AG08395 (cell line): ENCODE measurements around the gene UPB1.
A peak's percentile ranks its signal among the peaks of the same experiment; 100 is the strongest.
"Not testable (repeated sequence)": the region's sequence is repeated elsewhere in the genome, so short reads cannot be mapped to it uniquely, and the experiment has no call there.

ENCODE experiments used
- DNase-seq: peaks from one replicate; pipeline ENCODE4 v3.0.0; 2012; ENCODE audit warnings: mixed read lengths, low spot score

UPB1 gene

DNA sequence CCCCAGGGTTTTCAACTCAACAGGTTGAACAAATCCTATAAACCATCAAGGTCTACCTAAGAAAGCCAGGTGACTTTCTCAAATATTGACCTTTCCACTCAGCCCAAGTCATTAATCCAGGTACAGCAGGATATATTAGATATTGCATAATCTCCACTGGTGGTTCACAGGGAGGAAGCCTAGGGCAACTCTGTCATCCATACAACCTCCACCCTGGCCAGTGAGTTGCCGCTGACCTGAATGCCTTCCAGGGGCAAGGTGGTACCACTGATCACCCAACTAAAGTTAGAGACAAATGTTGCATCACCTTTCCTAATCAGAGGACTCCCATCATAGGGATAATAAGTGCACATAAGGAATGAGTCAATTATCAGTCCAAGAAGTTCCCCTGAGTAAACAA is 36.9 kb downstream of the UPB1 start:
- no peak for DNase-seq

- DNase-seq = no peak
Observed at GRCh38 chr22:24535348-24535747, 40.2 kb downstream of the UPB1 start.

DNA sequence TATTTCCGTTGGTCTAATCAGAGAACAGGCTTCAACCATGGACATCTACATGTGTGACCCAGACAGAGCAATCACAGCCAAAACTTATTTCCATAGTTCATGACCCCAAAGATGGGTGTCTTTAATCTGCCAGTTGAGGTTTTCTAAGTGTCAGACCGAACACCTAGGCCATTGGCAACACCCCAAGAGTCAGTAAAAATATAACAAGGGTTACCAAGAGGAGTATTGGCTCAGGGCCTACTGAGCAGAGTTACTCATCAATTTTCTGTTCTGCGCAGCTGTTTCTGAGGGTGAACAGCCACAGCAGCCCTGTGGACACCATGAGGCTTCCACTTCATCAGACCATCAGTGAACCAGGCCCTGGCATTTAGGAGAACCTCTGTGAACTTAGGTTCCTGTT is 41.0 kb downstream of the UPB1 start:
- DNase-seq = no peak

GRCh38 chr22:24540470-24540869 is 45.3 kb downstream of the UPB1 start:
- DNase-seq = no peak

- DNase-seq = no peak
Observed at GRCh38 chr22:24541681-24542515, 46.8 kb downstream of the UPB1 start.

DNA sequence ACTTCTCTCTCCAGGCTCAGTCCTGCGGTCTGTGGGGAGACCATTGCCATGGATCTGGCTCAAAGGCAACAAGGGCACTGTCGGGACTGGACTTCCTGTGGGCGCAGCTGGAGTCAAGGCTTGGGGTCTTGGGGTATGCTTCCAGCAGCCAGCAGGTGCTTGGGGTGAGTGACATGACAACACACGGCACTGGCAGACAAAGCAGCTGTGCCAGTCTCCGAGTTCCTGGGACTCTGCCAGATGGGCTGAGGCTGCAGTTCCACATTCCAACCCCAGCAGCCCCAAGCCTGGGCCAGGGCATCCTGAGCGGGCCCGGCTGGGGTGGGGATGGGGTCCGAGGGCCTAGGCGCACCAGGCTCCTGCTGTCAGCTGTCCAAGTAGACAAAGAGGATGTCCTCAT is 47.5 kb downstream of the UPB1 start:
- DNase-seq = no peak

DNA sequence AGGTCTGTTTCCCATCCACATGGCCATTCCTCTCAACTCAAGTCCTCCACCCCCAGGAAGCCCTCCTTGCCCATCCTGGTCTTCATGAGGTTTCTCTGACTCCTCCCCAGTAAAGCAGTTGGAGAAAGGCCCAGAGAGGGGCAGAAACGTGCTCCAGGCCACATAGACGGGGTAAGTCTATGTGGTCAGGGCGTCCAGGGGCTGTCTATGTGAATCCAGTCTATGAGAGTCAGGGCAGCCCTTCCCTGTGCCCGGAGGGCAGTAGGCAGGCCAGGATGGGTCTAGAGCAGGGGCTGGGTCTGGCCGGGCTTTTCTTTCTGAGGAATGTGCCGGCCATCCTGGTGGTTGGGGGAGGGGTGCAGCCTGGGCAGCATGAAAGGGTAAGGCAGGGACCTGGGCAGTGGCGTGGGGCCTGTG is 48.1 kb downstream of the UPB1 start:
- DNase-seq = no peak

DNA sequence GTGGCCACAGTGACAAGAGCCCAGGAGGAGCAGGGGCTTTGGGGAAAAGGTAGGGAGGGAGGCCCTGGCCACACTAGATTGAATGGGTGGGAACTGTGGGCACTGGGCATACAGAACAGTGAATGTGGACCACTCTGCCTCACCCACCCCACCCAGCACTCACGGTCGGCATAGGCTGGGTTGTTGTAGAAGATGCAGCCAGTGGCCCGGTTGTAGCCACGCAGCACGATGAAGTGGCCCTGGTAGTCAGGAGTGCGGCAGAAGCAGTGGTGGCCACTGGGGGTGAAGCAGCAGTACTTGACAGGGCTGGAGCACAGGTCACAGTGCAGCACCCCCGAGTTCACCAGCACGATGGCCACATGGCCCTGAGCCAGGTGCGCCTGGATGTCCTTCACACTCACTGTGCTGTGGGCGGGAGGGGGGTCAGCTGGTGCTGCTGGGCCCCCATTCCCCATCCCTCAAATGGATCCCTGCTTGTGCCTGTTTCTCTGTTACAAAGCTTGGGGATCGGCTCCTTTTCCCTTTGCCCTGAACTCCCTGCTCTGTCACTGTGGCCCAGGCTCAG is 48.6 kb downstream of the UPB1 start:
- no peak for DNase-seq

DNA sequence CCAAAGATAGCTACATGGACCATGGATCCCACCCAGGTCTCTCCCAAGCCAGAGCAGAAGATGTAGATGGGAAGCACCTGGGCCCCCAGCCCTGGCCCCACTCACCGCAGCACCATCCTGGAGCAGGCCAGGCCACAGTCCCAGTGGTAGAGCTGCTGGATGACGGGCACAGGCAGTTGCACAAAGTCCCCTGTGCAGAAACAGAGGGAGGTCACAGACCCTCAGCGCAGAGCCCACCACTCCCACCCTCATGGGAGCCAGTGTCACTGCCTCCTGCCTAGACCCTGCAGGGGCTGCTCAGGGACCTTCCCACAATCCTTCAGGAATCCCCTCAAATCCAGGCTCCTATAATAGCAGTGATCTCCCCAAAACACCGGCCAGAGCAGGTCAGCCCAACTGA is 53.7 kb downstream of the UPB1 start:
- no peak for DNase-seq

DNA sequence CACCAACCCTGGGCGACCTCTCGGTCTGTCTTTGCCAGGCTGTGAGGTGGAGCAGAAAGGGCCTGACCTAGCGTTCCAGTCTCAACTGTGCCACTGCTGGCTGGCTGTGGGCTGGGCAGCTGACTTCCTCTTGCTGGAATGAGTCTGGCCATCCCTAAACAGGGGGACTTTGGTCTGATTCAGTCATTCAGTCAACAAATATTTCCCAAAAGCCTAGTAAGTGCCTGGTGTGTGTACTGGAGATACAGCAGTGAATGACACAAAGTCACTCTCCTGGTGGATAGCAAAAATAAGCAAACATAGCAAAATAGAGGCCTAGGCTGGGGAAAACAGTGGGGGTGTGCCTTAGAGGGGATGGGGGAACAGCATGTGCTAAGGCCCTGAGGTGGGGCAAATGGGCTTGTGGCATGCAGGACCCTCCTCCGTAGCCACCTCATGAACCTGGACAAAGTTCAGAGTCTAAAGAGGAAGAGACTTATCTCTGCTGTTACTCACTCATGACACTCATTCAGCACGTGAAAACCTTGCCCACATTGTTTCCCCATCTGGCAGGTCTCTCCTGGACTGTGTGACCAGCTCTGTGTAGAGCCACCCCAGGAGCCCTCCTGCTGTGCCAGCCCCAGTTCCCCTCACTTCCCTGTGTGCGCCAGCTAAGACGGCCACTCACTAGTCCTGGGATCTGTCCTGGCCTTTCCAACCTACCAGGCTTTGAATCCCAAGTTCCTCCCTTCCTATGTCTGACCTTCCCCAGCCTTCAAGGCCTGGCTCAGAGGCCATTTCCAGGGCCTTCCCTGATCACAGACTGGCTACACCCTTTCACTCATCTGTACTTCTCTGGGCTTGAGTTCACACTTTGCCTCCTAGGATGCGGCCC is 55.1 kb downstream of the UPB1 start:
- DNase-seq = no peak

DNA sequence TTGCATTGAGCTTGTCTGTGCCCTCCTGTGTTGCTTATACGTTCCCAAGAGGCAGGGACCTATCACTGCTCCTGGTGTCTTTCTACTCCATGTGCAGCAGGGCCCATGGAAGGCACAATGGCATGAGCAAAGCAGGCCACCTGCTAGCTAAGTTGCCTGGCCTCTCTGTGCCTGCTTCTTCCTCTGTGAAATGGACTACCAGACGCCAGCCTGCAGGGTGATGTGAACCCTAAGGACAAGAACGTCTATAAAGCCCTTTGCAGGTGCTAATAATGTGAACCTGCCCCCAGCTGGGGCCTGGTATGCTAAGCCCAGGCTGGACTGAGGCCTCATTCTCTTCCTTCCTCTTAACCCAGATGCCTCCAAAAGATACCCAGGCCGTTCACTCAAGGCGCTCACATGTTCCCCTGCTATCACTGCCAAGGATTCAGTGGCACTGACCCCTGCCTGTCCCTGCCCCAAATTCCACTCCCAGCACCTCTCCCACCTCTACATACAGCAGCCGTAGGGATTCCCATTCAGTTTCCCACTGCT is 55.8 kb downstream of the UPB1 start:
- DNase-seq = no peak

DNA sequence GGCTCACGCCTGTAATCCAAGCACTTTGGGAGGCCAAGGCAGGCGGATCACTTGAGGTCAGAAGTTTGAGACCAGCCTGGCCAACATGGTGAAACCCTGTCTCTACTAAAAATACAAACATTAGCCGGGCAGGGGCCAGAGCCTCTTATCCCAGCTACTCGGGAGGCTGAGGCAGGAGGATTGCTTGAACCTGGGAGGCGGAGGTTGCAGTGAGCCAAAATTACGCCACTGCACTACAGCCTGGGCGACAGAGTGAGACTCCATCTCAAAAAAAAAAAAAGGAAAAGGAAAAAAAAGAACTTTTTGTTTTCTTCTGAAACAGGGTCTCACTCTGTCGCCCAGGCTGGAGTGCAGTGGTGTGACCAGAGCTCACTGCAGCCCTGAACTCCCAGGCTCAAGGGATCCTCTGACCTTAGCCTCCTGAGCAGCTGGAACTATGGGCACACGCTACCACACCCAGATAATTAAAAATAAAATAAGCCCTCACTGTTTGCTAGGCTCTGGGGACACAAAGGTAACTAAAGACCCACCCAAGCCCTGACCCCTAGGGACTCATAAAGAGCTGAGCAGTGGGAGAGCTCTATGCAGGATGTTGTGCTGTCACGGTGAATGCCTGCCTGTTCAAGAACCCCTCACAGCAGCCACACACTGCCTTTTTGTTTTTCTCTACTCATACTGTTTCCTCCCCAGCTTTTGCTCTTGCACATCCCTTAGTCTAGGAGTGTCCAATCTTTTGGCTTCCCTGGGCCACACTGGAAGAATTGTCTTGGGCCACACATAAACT is 57.6 kb downstream of the UPB1 start:
- not testable (repeated sequence) for DNase-seq

DNA sequence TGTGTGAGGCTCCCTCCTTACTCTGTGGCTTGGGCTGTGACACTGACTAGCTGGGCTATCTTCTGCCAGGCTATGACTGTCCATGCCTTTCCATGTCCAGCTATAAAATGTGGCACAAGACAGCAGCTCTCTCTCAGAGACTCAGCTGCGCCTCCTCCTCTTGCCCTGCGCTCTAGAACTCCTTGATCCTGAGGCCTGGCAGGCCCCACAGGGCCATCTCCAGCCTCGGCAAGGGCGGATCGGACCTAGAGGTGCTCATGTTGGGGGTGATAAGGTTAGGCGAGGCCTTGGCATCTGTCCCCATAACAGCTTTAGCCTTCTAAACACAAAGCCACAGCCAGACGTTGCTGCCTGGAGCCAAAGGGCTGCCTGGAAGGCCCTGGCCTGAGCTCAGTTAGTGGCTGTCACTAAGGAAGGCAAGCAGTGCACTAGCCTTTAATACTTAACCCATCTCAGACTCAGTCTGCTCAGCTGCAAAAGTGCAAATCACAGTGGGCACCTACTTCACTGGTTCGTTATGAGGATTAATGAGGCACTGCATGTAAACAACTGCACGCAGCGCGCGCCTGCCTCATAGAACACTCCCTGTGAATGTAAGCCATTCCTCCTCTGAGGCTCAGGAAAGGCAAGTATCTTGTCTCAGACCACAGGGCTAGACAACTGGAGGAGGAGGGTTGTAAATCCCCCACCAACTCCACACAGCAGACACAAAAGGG is 58.6 kb downstream of the UPB1 start:
- no peak for DNase-seq

DNA sequence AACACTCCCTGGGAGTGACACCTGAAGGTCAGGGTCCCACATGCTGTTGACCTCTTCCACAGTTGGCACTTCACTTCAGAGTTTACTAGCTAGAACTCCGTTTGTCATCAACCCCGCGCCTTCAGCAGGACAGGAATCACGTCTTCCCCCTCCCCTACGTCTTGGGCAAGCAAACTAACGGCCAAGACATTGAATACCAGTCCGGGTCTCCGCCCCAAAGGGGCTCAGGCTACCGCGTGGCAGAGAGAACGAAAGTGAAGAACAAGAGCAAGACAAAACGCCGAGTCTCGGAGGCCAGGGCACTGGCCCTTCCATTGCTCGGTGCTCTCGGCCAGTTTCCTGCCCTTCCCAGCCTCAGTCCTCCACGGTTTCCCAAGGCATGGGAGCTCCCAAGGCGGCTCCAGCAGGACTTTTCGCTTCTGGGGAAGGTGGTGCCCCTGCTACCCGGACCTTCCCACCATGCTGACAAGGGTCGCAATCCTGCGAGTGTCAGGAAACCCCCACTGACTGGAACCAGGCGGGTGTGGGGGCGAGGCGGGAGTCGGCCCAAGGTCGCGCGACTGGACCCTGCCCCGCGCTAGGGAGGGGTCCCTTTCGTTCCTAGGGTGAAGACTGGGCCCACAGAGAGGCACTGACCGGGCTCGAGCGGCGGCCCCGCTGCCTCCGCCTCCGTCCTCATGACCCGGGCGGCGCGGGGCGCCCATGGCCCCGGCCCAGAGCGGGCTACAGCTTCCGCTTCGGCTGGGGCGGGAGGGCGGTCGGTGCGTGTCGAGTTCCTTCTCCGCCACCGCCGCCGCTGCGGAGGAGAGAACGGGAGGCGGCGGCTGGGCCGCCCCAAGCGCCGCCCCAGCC is 59.4 kb downstream of the UPB1 start, which contains the start of gene GUCD1:
TSS of gene GUCD1 (minus strand) at position 826 of the 852 bp plus-strand sequence. CDS start at position 679, 147 bp downstream.
- DNase-seq = peak; percentile 25

DNA sequence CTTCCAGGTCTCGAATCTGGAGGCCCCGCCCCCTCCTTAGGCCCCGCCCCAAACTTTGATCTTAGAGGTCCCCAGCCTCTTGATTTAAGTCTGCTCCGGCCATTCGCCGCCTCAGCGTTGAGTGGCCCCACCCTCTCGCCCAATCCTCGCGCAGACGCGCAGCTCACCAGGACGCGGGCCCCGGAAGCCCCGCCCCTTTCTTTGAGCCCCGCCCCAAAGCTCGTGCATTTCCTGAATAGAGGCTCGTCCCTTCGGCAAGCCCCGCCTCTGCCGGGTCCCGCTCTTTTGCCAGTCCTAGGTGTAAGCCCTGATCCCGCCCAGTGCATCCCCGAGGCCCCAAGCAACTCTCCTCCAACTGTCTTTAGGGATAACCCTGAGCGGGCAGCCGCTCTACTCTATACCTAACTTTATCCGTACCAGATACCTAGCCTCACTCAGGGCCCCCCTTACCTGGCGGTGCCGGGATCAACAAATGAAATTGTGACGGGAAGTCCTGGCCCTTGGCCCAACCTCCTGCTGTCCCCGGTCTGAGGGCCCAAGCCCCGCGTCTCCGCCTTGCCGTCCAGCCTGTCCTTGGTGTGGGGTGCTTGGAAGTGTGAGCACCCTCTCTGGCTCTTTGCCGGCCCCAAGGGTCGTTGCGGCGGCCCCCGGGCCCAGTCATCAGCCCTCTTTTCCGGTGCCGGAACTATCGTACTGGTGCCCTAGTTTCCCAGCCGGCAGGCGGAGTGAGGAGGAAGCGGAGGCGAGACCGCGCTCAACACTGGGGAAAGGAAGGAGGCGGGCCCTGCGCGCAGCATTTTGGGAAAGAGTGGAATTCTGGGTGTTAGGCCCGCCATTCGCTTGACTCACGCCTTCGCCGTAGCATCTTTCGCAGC is 60.3 kb downstream of the UPB1 start, which contains the start of gene SNRPD3:
TSS of gene SNRPD3 (plus strand) at position 835 of the 875 bp plus-strand sequence. CDS start 1,676 bp downstream, outside the sequence.
- DNase-seq = peak; percentile 100

- DNase-seq = no peak
Observed at GRCh38 chr22:24559471-24559870, 64.3 kb downstream of the UPB1 start.

- DNase-seq = no peak
Observed at GRCh38 chr22:24563246-24563645, 68.1 kb downstream of the UPB1 start.

DNA sequence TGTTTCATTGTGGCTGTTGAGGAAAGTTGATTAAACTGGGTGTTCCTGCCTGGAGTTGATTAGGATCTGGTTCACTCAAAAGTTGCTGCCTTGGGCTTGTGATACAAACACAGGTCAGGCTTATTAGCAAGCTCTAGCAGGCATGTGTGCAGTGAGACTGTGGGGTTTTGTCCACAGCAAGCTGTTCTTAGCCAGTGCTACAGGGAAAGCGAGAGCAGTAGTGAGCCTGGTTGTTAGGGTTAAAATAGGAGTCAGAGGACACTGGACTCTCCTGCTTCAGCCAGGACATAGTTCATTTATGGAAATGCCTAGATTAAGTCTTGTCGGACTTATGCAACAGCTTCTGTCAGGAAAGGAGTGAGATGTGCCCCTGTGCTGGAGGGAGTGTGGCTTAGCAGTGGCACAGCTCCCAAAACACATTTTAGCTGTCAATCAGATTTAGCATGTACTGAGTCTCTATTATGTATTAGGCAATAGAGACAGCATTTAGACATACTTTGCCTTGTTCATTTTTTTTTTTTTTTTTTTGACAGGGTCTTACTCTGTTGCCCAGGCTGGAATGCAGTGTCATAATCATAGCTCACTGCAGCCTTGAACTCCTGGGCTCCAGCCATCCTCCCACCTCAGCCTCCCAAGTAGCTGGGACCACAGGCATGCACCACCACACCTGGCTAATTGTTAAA is 69.4 kb downstream of the UPB1 start:
- no peak for DNase-seq
